GM18520 (cell line): ENCODE measurements around the gene PIGR.

Experiments used
- ATAC-seq: cut with Tn5 transposase; IDR thresholded peaks from one replicate; pipeline ENCODE4 v1.9.1; 2021; ENCODE audit not compliant: unreplicated experiment

PIGR gene

DNA sequence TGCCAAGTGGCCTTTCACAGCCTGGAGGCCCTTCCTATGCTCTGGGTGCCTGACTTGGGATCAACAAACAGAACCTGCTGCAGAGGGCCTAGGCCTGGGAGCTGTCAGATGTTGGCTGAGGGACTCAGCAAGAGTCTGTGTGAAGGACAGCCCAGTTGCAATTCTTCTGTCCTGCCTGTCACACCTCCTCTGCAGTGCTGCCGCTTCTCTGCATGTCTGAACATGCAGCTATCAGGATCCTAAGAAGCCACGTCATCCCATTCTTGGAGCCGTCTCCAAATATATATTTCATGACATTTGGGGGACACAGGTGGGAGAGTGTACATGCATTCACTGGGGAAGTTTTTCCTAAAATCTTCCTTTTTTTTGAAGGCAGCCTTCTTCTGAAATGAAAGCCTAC lies 15.4 kb upstream of the PIGR start:
- no peak for ATAC-seq

DNA sequence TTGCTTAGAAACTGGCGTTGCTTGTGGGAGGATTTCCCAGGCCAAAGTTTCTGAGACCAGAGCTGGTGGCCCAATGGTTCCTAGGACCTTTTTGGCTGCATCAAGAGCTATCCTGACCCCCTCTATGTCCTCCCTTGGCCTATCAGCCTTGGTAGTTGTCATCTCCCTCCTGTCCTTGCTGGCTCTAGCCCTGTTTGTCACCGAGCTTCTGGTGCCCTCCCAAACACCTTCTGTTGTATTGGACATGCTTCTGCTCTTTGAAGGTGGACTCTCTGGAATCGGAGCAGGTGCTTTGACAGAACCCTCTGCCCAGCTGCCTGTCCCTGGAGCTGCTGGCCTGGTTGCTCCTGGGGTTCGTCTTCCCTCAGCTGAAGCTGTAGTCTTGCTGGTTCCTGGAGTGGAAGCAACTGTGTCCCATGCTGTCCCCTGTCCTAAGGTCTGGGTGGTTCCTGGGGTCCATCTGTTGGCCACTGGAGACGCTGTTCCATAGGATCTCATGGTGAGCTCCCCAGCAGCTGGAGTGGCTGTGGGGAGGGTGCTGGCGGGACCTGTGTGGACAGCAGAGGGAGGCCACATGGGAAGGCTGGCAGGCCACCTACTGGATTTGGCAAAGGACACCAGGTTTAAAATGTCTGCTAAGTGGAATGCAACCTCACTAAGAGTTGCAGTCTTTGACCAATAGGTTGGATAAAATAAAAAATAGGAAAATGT lies 14.6 kb upstream of the PIGR start:
- ATAC-seq, result no peak

DNA sequence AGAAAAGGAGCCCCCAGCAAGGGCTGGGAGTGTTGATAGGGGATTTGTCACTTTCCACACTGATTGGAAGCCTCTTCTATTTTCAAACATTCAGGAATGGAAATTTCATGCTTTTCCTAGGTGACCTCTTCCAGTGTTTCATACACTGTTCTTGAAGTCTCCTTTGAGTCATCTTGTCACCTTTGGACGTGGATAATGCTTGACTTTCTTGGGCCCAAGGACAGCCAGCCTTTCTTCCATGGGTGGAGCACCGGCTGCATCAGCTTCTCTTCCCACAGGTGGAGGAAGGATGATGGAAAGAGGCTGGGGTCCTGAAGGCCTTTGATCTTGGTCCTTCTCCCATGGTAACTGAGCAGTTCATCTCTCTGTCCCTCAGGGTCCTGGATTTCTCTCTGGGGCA lies 11.9 kb upstream of the PIGR start:
- ATAC-seq, result no peak

DNA sequence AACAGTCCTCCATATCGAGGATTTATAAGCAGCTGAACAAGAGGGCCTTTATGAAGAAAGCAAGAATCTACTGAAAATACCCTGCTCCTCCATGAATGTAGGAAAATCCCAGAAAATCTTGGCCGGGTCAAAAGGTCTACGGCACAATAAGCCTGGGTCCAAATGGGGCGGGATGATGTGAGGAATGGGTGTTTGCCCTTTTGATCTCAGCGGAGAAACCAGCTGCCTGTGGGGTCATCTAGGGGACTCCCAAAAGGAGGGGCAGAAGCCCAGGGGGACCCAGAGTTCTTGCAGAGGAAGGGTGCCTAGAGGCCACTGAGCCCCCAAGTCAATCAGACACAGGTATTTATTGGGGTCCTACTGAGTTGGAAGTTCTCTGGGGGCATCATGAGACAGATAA lies 11.4 kb upstream of the PIGR start:
- ATAC-seq, result no peak

DNA sequence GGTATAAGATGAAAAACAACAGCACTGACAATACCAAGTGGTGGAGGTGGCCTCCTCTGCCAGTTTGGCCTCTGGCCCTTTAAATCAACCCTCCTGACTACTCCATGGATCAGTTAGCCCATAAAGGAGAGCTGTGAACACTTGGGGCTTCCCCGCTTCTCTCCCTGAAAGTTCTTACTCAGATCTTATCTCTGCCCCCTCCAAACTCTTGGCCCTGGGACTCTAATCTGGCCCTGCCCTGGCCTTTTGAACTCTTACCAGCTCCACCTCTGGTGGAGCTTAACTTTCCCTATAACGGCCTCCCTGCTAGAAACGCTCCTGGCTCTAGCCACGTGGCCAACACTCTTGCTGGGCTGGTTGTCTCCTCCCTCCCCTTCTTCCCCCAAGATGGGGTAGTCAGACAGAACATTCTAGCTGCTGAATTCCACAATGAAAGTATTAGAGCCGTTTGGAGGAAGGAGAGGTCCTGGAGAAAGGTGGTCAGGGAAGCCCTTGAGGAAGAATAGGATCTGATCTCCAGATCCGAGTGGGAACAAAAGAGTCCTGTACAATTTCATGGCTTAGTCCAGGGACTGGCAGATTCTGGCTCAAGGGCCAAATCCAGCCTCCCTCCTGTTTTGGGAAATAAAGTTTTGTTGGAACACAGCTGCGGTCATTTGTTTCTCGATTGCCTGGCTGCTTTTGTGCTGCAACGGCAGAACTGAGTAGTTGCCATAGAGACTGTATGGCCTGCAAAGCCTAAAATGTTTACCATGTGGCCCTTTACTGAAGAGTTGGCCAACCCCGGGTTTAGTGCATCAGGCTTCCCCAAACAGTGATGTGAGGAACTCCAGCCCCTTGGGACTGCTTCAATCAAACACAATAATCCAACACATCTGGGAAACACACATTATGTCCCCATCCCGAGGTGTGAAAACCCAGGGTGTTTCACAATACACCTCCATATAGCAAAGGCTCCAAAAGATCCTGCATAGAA lies 9.5 kb upstream of the PIGR start:
- no peak for ATAC-seq

DNA sequence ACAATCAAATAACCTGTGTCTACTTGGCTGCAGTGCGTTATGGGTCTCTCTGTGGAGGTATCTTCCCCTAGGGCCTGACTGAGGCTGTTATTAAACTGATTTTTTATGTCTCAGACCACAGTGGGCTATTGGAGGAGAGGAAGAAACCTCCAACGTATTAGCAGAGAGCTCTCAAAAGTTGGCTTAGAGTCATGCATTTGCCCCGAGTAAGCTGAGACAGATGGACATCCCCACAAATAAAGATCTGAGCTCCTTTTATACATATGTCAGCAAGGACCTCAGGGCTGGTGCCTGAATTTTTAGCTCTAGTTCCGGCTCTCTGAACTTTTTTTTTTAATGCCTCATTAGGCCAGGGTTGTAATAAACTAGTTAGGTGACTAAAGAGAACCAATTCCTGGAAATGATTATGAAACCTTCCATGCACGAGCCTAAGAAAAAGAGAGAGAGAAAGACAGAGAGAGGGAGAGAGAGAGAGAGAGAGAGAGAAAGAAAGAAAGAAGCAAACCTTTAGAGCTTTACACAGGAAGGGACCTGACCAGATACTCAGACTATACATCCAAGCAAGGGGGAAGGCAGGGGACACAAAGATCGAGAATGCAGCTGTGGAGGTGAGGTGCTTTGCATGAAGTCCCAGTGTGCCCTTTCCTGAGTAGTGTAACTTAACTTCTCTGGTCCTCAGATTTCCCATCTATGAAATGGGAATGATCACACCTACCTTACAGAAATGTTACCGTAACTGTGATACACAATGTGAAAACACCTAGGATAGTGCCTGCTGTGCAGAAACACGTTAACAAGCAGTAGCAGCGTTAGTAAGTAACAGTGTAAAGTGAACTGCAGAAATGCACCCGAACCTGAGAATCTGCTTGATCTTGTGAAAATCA lies 8.4 kb upstream of the PIGR start:
- no peak for ATAC-seq

DNA sequence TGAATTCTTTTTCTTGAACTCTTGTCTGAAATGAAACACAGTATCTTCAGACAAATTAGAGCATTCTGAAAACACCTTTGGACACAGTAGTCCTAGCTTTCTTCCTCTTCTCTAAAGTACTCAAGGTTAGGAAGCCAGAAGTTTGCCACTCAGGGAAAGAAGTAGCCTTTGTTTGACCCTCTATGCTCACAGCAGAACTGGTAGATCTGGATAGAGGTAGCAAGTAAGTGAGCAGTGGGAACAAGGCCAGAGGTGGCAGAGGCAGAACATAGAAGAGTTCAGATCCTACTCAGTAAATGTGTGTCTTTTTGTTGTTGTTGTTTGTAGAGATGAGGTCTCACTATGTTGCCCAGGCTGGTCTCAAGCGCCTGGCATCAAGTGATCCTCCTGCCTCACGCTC lies 7.4 kb upstream of the PIGR start:
- ATAC-seq, result no peak

DNA sequence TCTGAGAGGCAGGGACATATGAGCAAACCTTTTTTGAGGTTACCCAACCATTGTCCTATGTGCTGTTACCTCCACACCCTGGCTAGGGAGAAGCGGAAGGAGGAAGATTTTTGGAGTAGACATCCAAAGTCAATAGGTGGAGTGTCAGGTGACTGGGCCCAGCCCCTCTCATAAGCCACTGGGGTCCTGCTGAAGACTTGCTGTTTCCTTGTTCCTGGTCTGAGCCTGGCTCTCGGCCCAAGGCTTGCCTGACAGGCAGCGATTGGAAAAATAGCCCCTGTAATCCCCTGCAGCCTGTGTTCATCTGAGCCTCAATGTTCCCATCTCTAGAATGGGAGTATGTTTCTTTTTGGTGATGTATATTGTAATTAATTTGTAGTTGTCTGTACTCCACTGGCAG lies 6.9 kb upstream of the PIGR start:
- no peak for ATAC-seq

DNA sequence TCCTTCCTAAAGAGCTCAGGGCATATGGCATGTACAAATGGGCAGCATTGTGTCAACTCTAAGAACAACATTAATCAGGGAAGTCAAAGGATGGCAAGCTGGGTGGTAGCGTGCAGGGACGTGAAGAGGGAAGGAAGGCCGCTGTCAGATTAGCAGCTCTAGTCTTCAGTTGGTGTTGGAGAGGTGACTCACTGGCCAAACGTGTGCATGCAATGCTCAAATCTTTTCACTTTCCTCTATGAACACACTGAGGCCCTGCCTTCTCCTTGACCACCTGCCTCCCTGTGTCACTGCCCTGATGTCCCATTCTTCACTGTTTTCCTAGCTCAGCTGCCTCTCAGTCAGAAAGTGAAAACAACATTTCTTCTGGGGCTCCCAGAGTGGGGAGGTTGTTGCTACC lies 5.9 kb upstream of the PIGR start:
- no peak for ATAC-seq

DNA sequence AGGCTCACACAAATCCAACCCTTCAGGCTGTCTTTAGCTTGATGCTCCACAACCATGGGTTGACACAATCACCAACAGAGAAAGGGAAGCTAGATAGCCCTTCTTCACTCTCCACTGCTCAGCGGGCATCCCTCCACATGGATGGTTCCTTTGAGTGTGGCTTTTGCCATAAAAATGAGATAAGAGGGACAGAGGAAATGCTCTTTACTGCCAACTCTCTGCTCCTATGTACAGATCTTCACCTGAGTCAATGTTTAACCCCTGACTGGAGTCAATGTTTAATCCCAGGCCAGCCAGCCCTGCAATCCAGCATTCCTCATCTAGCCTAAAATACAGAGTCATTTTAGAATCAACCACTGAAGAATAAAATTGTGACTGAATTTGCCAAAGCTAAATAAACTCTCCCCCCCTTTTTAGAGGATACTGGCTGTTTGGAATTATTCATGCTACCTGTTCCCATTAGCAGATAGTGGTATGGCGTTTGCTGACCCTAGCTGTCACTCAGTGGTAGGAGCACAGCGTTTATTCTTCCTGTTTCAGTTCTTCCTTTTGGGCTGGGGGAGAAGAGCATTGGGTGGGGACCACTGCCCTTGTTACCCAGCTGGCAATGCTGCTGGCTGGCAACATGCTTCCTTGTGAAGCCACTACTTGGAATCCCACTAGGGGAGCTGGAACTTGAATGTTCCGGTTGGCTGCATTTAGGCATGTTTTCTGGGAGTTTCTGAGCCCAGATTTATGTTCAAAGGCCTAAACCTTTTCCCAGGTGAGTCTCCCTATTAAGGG lies 5.2 kb upstream of the PIGR start:
- no peak for ATAC-seq

DNA sequence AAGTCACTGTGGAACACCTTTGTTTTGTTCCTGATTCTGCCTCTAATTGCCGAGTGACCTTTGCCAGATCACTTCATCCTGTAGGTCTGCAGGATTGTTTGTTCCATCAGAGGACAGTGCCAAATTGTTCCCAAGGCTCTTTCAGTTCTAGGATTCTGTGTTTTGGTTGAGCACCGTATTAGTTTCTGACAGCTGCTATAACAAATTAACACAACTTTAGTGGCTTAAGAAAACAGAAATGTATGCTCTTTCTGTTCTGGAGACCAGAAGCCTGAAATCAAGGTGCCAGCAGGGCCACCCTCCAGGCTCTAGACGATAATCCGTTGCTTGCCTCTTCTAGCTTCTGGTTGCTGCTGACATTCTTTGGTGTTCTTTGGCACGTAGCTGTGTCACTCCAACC lies 3.4 kb upstream of the PIGR start:
- ATAC-seq, result no peak

DNA sequence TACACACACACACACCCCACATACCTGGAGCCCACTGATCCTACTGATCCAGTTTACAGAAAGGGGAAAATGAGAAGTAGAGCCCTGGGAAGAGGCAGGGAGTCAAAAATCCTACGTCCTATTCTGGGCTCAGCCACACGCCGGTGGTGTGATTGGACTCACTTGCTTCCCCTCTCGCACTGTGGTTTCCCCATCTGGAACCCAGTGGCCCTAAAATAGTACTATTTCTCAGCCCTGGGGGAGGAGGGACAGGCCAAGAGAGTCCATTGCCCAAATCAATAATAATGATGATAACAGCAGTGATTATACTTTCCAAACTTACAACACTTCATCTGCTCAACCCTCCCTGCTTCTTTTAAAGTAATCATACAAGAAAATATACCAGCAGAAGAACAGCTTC lies 2.9 kb upstream of the PIGR start:
- ATAC-seq, result no peak

DNA sequence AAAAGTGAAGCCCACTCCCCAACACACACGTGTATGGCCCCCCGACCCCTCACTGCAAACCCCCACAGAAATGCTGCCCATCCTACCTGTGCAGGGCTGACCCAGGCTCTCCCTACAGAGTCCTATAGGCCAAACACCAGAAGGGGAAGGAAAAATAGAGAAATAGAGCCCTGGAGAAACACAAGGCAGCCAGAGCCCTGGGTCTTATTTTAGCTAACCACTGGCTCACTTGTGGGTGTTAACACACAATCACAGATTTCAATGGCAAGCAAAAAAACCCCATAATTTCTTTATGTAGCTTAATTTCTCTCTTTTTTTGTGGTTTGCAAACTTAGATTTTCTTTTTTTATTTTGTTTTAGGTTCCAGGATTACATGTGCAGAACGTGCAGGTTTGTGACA lies 989 bp upstream of the PIGR start:
- no peak for ATAC-seq

DNA sequence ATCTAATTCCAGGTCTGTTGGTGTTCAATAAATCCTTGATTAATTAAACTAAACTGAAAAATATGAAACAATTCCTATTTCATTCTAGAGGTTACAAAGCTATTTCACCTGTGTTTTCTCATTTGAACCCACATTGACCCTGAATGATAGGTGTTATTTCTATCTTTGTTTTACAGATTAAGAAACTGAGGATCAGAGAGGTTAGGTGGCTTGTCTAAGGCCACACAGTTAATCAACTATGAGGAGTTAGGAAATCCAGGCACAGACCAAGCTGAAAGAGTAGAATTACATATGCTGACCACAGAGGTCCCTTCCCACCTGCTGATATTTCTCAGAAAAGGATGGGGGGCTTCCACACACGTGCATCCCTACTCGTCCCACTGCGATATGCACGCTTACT lies 487 bp downstream of the PIGR start:
- ATAC-seq, result no peak

DNA sequence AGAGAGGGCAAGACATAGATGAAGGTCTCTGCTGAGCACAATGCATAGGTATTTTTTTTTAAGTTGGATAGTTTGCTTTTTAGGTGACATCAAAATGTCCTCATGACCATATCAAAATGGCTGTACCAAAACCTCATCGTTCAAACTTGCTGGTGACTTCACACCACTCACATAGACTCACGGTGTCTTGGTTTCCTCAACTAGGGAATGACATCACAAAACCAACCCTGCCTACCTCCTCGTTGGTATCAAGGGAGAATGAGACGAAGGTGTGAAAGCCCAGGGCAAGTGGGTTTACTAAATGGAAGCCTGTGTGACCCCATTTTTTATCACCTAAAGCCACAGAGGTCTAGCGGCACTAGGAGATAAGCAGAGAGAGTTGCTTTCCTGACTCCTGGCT lies 1.6 kb downstream of the PIGR start:
- ATAC-seq, result no peak

DNA sequence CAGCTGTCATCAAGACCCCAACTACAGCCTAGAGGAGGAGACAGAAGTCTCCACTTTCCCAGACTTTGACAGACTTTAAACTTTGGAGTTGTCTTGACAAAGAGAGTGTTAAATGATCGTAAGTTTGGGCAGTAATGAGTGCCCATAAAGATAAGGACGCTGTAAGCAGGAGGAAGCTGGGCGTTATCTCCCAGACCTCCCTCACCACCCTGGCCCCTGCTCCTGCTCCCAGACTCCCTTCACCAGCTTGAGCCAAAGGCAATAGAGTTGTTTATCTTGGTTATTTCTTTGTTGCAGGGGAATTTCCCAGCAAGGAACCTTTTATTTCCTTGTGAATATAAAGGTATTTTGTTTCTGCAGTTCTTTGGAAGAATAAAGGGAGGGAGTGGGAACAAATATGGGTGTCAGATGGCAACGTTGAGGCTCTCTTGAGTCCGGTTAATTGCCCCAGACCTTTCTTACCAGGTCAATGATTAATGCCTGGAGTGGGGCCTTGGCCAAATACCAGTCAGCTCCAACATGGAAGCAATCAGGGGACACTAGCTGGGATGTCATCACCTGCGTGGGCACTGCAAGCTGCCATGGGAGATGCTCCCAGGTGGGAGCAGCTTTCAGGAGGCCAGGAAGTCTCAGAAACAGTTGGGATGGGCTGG lies 4.4 kb downstream of the PIGR start:
- no peak for ATAC-seq

DNA sequence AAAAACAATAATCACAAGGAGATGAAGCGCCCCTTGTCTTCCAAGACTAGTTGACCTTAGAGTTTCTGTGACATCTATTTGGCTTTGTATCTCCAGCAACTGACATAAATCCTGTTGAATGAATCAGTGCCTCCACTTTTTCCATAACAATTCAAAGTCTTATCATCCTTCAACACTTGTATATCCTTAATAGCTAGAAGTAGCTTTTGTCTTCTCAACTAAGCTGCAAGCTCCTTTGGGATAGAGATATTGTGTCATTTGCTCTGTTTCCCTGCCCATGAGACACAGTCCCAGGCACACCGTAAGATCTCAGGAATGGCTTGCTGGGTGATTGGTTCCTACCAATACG lies 5.7 kb downstream of the PIGR start:
- no peak for ATAC-seq

DNA sequence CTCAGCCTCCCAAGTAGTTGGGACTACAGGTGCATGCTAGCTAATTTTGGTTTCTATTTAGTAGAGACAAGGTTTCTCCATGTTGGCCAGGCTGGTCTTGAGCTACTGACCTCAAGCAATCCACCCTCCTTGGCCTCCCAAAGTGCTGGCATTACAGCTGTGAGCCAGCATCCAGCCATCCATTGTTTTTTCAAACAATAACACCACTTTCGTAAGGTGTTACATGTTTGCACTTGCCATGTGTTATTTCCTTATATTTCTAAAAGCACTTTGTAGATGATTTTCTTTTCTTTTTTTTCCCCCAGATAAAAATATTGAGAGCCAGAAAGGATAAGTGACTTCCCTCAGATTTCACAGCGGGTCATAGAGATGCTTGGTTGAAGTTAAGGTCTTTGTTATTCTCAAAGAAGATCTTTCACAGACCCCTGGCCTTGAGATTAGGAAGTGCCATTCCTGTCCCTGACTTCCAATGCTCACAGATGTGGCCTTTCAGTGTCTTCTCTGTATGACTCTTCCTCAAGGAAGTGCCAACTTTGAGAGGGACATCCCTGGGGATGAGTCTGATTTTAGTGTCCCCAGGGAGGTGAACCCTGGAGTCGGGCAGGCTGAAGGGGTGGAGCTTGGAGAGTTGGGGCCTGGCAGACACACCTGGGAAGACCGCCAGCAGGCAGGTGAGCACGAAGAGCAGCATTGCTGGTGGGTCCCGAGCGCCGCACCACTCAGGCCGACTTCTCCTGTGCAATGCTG lies 6.3 kb downstream of the PIGR start:
- no peak for ATAC-seq

DNA sequence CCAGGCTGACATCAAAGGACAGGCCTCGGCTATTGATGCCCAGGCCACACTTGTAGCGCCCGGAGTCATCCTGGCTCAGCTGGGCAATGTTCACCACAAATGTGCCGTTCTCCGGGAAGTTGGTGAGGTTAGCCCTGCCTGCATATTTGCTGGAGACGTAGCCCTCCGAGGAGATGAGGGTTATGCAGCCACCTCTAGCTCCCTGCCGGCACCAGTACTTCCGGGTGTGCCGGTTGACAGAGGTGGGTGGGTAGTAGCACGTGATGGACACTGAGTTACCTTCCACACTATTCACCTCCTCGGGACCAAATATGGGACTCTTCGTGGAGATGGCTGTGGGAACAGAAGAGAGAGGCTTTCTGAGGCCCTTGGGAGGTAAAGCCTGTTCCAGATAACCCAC lies 7.1 kb downstream of the PIGR start:
- ATAC-seq, result no peak

DNA sequence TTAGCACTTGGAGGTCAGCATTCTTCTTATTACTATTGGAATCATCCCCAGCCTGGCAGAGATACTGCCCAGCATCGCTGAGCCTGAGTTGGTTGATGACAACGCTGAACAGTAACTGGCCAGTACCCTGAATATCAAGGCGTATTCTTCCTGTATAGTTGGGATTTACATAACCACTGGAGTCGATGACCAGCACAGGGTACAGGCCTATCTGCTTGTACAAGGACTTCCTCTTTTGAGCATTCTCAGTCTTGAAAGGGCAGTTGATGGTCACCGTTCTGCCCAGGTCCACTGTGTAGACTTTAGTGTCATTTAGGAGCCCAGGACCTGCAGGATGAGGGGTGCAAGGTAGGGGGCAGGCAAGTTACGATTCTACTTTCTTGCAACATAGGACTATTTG lies 8.8 kb downstream of the PIGR start:
- no peak for ATAC-seq
